HepG2 (cell line): ENCODE data around the gene NFE2. TPM values are rescaled to one million over a fixed set of nuclear protein-coding genes. Genes with fewer than 3 reads are reported as not detected.

Experiments
- ATAC-seq: fragments of 200-7000 bp; cut with Tn5 transposase; 3 replicates; pipeline ENCODE4 v1.9.1; 2020; ENCODE audit warnings: mild to moderate bottlenecking, moderate library complexity
- BruUV-seq: library from RNA; stranded (reverse); fragments of 400-500 nt; replicated peaks from 2 replicates; lab custom pipeline; 2021; lab: Mats Ljungman, UMichigan
- CTCF ChIA-PET: fragments of 300-600 bp; formaldehyde crosslinking; extraction: SDS; loops from one replicate; lab custom pipeline; 2021; ENCODE audit warnings: low total read pairs, inconsistent platforms, low intra/inter-chr PET ratio; lab: Yijun Ruan, JAX
- POLR2A ChIA-PET: fragments of 350-600 bp; sonication (Branson Sonifier 250); formaldehyde crosslinking; loops from one replicate; lab custom pipeline; 2020; ENCODE audit warnings: antibody characterized with exemption, inconsistent platforms; lab: Yijun Ruan, JAX
- DNase-seq: peaks from one replicate; pipeline ENCODE4 v3.0.0-alpha.2; 2015; ENCODE audit warnings: low spot score
- FAIRE-seq: peaks from 3 replicates; lab custom pipeline; 2011; peaks lifted over from hg19 to GRCh38; lab: Jason Lieb, UNC
- H2AFZ ChIP-seq: one replicate; pipeline ENCODE4 v1.6.1; 2011; ENCODE audit warnings: low read length, inconsistent platforms
- H3K27ac ChIP-seq: fragments of 300-600 bp; 3 replicates; pipeline ENCODE4 v1.8.0; 2011; ENCODE audit warnings: mixed run types, mild to moderate bottlenecking, mixed read lengths, low read length, inconsistent platforms; ENCODE audit not compliant: insufficient read depth; ENCODE audit errors: extremely low read length
- H3K27me3 ChIP-seq, 2 experiments: fragments of 200-600 bp in 1 of 2; 2 replicates in 1 of 2; 3 replicates in 1 of 2; pipeline versions ENCODE4 v1.6.0 to v1.8.0; 2011; ENCODE audit warnings: low read length in 2 of 2, mild to moderate bottlenecking in 2 of 2, moderate library complexity in 2 of 2, inconsistent platforms in 1 of 2; ENCODE audit not compliant: insufficient read depth in 2 of 2, control insufficient read depth in 1 of 2
- H3K36me3 ChIP-seq, 2 experiments: fragments of 200-600 bp in 1 of 2; replicated peaks in 1 of 2; 2 replicates in 1 of 2; 3 replicates in 1 of 2; pipeline versions ENCODE4 v1.5.1 to v1.8.0; 2011; ENCODE audit warnings: low read length in 2 of 2, inconsistent platforms in 1 of 2; ENCODE audit not compliant: insufficient read depth in 2 of 2, control insufficient read depth in 1 of 2
- H3K4me1 ChIP-seq: 2 replicates; pipeline ENCODE4 v1.5.1; 2012; ENCODE audit warnings: low read length, inconsistent platforms; ENCODE audit not compliant: insufficient read depth
- H3K4me2 ChIP-seq: 2 replicates; pipeline ENCODE4 v1.6.0; 2011; ENCODE audit warnings: low read depth, low read length, inconsistent platforms
- H3K4me3 ChIP-seq, 3 experiments: fragments of 200-600 bp in 1 of 3; sonication (generic), shearing (Covaris generic) in 1 of 3; replicated peaks in 1 of 3; 2 replicates each; pipeline ENCODE4 v1.5.1; 2011 to 2016; ENCODE audit warnings: low read length in 3 of 3, inconsistent platforms in 2 of 3, low read depth in 2 of 3, mild to moderate bottlenecking in 2 of 3, control low read depth in 1 of 3, mixed read lengths in 1 of 3; ENCODE audit not compliant: insufficient read depth in 1 of 3
- H3K79me2 ChIP-seq: one replicate; pipeline ENCODE4 v1.6.1; 2011; ENCODE audit warnings: low read length, inconsistent platforms; ENCODE audit not compliant: insufficient read depth
- H3K9ac ChIP-seq: 2 replicates; pipeline ENCODE4 v1.6.0; 2011; ENCODE audit warnings: mild to moderate bottlenecking, low read depth, low read length, inconsistent platforms; ENCODE audit not compliant: insufficient read depth
- H3K9me3 ChIP-seq: 2 replicates; pipeline ENCODE4 v1.5.1; 2012; ENCODE audit warnings: mild to moderate bottlenecking, low read length
- H4K20me1 ChIP-seq: 2 replicates; pipeline ENCODE4 v1.6.0; 2011; ENCODE audit warnings: inconsistent platforms, mild to moderate bottlenecking, low read length, moderate library complexity; ENCODE audit not compliant: insufficient read depth
- ELF4 ChIP-seq: sonication (generic); formaldehyde crosslinking; IDR thresholded peaks from 2 replicates; pipeline ENCODE4 v1.5.0; 2020; ENCODE audit warnings: missing genetic modification reagents, mild to moderate bottlenecking, moderate library complexity, borderline replicate concordance
- HNF4A ChIP-seq: sonication (generic); formaldehyde crosslinking; IDR thresholded peaks from 2 replicates; pipeline ENCODE4 v1.4.0; 2020; ENCODE audit warnings: missing genetic modification reagents
- MEIS2 ChIP-seq: sonication (generic); formaldehyde crosslinking; IDR thresholded peaks from 2 replicates; pipeline ENCODE4 v1.9.0; 2021; ENCODE audit warnings: mild to moderate bottlenecking, missing genetic modification reagents
- PAXIP1 ChIP-seq: sonication (generic); formaldehyde crosslinking; conservative IDR thresholded peaks from 2 replicates; pipeline ENCODE4 v1.4.0; 2020; ENCODE audit warnings: mild to moderate bottlenecking, missing genetic modification reagents, moderate library complexity
- SAP130 ChIP-seq: IDR thresholded peaks from 2 replicates; pipeline ENCODE4 v1.6.1; 2016; ENCODE audit warnings: low read depth
- SOX13 ChIP-seq, 3 experiments: fragments of 450-650 bp in 1 of 3; sonication (generic) in 1 of 3; formaldehyde crosslinking in 1 of 3; IDR thresholded peaks in 2 of 3; conservative IDR thresholded peaks in 1 of 3; 2 replicates each; pipeline versions ENCODE4 v1.5.0 to v1.6.1; 2016 to 2020; ENCODE audit warnings: antibody characterized with exemption in 1 of 3, mild to moderate bottlenecking in 1 of 3, missing compliant biosample characterization in 1 of 3, missing genetic modification reagents in 1 of 3, moderate library complexity in 1 of 3
- SOX5 ChIP-seq: IDR thresholded peaks from 2 replicates; pipeline ENCODE4 v1.6.1; 2016; ENCODE audit warnings: borderline replicate concordance
- SOX6 ChIP-seq, 2 experiments: fragments of 450-650 bp in 1 of 2; sonication (generic) in 1 of 2; formaldehyde crosslinking in 1 of 2; IDR thresholded peaks; 2 replicates each; pipeline versions ENCODE4 v1.4.0 to v1.6.1; 2017 to 2020; ENCODE audit warnings: antibody characterized with exemption in 1 of 2, mild to moderate bottlenecking in 1 of 2, missing genetic modification reagents in 1 of 2
- ZNF460 ChIP-seq: sonication (generic); formaldehyde crosslinking; IDR thresholded peaks from 2 replicates; pipeline ENCODE4 v1.5.1; 2020; ENCODE audit warnings: missing genetic modification reagents, mild to moderate bottlenecking, borderline replicate concordance
- WGBS: methylation state at CpG from one replicate; pipeline ENCODE4 v1.1.6; 2017; ENCODE audit warnings: low lambda C conversion rate; 5-methylcytosine and 5-hydroxymethylcytosine counted together
- in situ Hi-C: cut with HindIII; loops from 2 replicates; pipeline ENCODE4 v1.10.0; 2017; ENCODE audit warnings: low pct_unique_long_range_greater_than_20kb; ENCODE audit not compliant: extremely low pct_ligation_motif_present
- intact Hi-C: fragments of 100-400 bp; cut with micrococcal nuclease; formaldehyde crosslinking; loops from one replicate; pipeline ENCODE4 v1.10.0; 2022; ENCODE audit not compliant: unreplicated experiment
- polyA plus RNA-seq, 8 experiments: library from polyadenylated mRNA; depleted of rRNA in 3 of 8; stranded (reverse) in 7 of 8; unstranded in 1 of 8; fragments of >200 nt; fragmentation: Illumina TruSeq in 4 of 8; extraction: Trizol in 4 of 8; gene quantifications; 2 replicates each; pipeline versions ENCODE4 v1.2.1 to v1.2.3, GENCODE V29; 2011 to 2016; ENCODE audit warnings: low read depth in 4 of 8, missing spikeins in 1 of 8, mixed read lengths in 1 of 8; ENCODE audit not compliant: insufficient read depth in 1 of 8
- total RNA-seq, 5 experiments: library from RNA; depleted of rRNA; stranded (reverse); fragments of >200 nt; fragmentation: Illumina TruSeq; extraction: Trizol; gene quantifications; 2 replicates each; pipeline ENCODE4 v1.2.3, GENCODE V29; 2016; ENCODE audit warnings: low read depth in 1 of 5

Gene NFE2
- total and polyA plus RNA-seq, 2 of the 13 experiments (the other 11 are each of a cell fraction or from before 2014, with no cell fraction given): 4.5 to 7.8 TPM

GRCh38 chr12:54340846-54341245 is 40.0 kb upstream of the NFE2 start:
- ChIA-PET POLR2A (interaction anchor here (1.0 to 1.5 kb wide), 3 partner anchors 16 to 61 kb away, joined by 3 to 5 read pairs (median 4); partner anchors contain the start of genes CBX5, COPZ1 and HNRNPA1), CTCF (no interaction called here)
- Histone ChIP-seq H4K20me1 (no peaks in the 10 kb centered on the region), H3K4me1 (peaks cover 57% of the 10 kb centered on the region), H2AFZ (no peak overlapping the region), H3K36me3 (peaks cover 16 to 44% of the 10 kb centered on the region in 2 experiments), H3K9me3 (no peaks in the 10 kb centered on the region), H3K27me3 (no peaks in the 10 kb centered on the region), H3K27ac (no peak overlapping the region), H3K4me3 (no peak overlapping the region)
- WGBS: 84% methylated on average over 7 of the region's 7 CpGs
- no TSS peak for BruUV-seq
- intact Hi-C loops (no loop called here), in situ Hi-C loops (no loop called here)
- DNase-seq (peak; percentile 46), ATAC-seq (peak; percentile 35; the same call in 2 of the 3 replicates)
- TF ChIP-seq SOX6 (IDR thresholded peaks at IDR 0.05): no peak
- peak; percentile 80 for TF ChIP-seq SOX6 (CRISPR knock-in tag; IDR thresholded peaks at IDR 0.05)
- TF ChIP-seq SAP130: peak; percentile 24; the same call in 1 of the 2 replicates
- TF ChIP-seq HNF4A (CRISPR knock-in tag): peak; percentile 54
- peak; percentile 93 for TF ChIP-seq ZNF460 (CRISPR knock-in tag)
- 0 out of 2 replicates have a peak, but pooled peaks have one; percentile 30 for TF ChIP-seq SOX13 (IDR thresholded peaks at IDR 0.05)
- TF ChIP-seq SOX13 (CRISPR knock-in tag; conservative IDR thresholded peaks at IDR 0.05 in 1 of 2, IDR thresholded peaks at IDR 0.05 in 1 of 2): peak in 1 of 2 experiments; percentile 93; a peak in 2 of 4 replicates
- 0 out of 2 replicates have a peak, but pooled peaks have one; percentile 11 for TF ChIP-seq PAXIP1 (CRISPR knock-in tag)
- no peak for TF ChIP-seq ELF4 (CRISPR knock-in tag)
- peak; percentile 81 for TF ChIP-seq SOX5 (CRISPR knock-in tag)
- no peak for TF ChIP-seq MEIS2 (CRISPR knock-in tag)
- TF ChIP-seq, all 625 proteins: peak for 7
- Histone ChIP-seq H3K9ac (no peak overlapping the region), H3K4me2 (no peak overlapping the region), H3K79me2 (peaks cover 5% of the 10 kb centered on the region)
- FAIRE-seq: peak; percentile 43
